Lung (tissue), 12 donors: ENCODE data around the gene RASL11B. TPM values are rescaled to one million over a fixed set of nuclear protein-coding genes. Genes with fewer than 3 reads are reported as not detected.

Source experiments
- ATAC-seq: fragments of 200-7000 bp; cut with Tn5 transposase; one replicate; pipeline ENCODE4 v1.9.1; 2020; ENCODE audit warnings: moderate number of reproducible peaks; ENCODE audit not compliant: insufficient read depth, low FRiP score
- DNase-seq, 3 donors: peaks; one replicate each; pipeline ENCODE4 v3.0.0-alpha.2; 2013 to 2017
- H3K27ac ChIP-seq, 2 donors: one replicate each; pipeline ENCODE4 v1.5.1; 2013; ENCODE audit warnings: mild to moderate bottlenecking in 2 of 2, moderate library complexity in 2 of 2, control low read depth in 1 of 2, inconsistent platforms in 1 of 2, low read depth in 1 of 2, low read length in 1 of 2
- H3K27me3 ChIP-seq, 3 donors: one replicate each; pipeline ENCODE4 v1.5.1; 2013; ENCODE audit warnings: low read length in 2 of 3; ENCODE audit not compliant: control insufficient read depth in 3 of 3, insufficient read depth in 3 of 3
- H3K36me3 ChIP-seq, 4 donors: one replicate each; pipeline ENCODE4 v1.5.1; 2013; ENCODE audit warnings: low read length in 4 of 4, mild to moderate bottlenecking in 1 of 4, moderate library complexity in 1 of 4; ENCODE audit not compliant: control insufficient read depth in 4 of 4, insufficient read depth in 4 of 4
- H3K4me1 ChIP-seq, 5 donors: one replicate each; pipeline ENCODE4 v1.5.1; 2013; ENCODE audit warnings: low read length in 5 of 5, mild to moderate bottlenecking in 2 of 5, moderate library complexity in 1 of 5; ENCODE audit not compliant: control insufficient read depth in 5 of 5, insufficient read depth in 5 of 5
- H3K4me3 ChIP-seq: one replicate; pipeline ENCODE4 v1.5.1; 2013; ENCODE audit warnings: mild to moderate bottlenecking, control low read depth, moderate library complexity
- H3K9ac ChIP-seq, 2 donors: one replicate each; pipeline ENCODE4 v1.5.1; 2013; ENCODE audit warnings: low read length in 2 of 2, control low read depth in 1 of 2; ENCODE audit not compliant: insufficient read depth in 1 of 2
- H3K9me3 ChIP-seq, 4 donors: one replicate each; pipeline ENCODE4 v1.5.1; 2013; ENCODE audit warnings: low read length in 3 of 4, mild to moderate bottlenecking in 1 of 4, moderate library complexity in 1 of 4; ENCODE audit not compliant: control insufficient read depth in 4 of 4, insufficient read depth in 3 of 4
- WGBS, 2 donors: extraction: QIAGEN DNeasy Blood & Tissue Kit; methylation state at CpG; one replicate each; pipeline ENCODE4 v1.1.7; 2013; 5-methylcytosine and 5-hydroxymethylcytosine counted together
- polyA plus RNA-seq, 2 donors: library from polyadenylated mRNA; stranded (reverse); fragments of 200-250 nt; gene quantifications; one replicate each; pipeline ENCODE4 v1.2.1, GENCODE V29; 2013
- total RNA-seq, 2 donors: library from RNA; depleted of rRNA in 1 of 2; stranded (reverse); fragments of >200 nt in 1 of 2; gene quantifications; one replicate each; pipeline ENCODE4 v1.2.1, GENCODE V29; 2014 to 2021
- TF ChIP-seq, protein P1 (sequence below): IDR thresholded peaks from 2 replicates; pipeline ENCODE4 v1.5.1; 2012; ENCODE audit warnings: mild to moderate bottlenecking; ENCODE audit errors: control extremely low read depth, extremely low read depth
- donor health status: control.
- donor health status: control.
- donor health status: Bipolar disorder and iron deficiency.
- donor health status: healthy.
- donor health status: DM: yes; HTN: yes; CAD: no.

Gene RASL11B
- total and polyA plus RNA-seq, 4 donors: 1.0 to 5.7 (median 1.7) TPM

DNA sequence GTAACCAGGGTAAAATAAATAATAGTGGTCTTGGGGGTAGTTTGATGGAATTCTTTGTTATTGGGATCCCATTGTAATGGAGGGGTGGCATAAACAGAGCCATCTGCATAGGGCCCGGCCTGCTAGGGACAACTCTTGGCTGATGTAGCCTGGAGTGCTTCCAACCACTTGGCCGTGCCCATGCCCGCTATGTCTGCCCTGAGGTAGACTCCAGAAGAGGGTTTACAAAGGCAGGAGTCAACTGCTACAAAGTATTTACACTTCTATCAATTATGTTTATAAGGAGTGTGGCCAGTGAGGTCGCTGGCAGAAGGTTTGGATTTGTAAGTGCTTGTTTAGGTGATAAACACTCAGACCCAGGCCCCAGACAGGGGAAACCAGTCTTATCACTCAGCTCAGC, 8.1 kb downstream of the RASL11B start:
- Histone ChIP-seq H3K9ac (no peak overlapping the region), H3K4me3 (no peak overlapping the region), H3K4me1 (peaks cover 9 to 42% (median 23%) of the 10 kb centered on the region in 5 donors), H3K36me3 (peaks cover 0 to 19% (median 7%) of the 10 kb centered on the region in 4 donors), H3K27ac (no peak overlapping the region), H3K27me3 (no peaks in the 10 kb centered on the region), H3K9me3 (peaks cover 0 to 2% (median 0%) of the 10 kb centered on the region in 4 donors)
- WGBS, 2 donors: 62 to 75% methylated on average over 4 of the region's 4 CpGs
- ATAC-seq: no peak
- TF ChIP-seq, protein P1, sequence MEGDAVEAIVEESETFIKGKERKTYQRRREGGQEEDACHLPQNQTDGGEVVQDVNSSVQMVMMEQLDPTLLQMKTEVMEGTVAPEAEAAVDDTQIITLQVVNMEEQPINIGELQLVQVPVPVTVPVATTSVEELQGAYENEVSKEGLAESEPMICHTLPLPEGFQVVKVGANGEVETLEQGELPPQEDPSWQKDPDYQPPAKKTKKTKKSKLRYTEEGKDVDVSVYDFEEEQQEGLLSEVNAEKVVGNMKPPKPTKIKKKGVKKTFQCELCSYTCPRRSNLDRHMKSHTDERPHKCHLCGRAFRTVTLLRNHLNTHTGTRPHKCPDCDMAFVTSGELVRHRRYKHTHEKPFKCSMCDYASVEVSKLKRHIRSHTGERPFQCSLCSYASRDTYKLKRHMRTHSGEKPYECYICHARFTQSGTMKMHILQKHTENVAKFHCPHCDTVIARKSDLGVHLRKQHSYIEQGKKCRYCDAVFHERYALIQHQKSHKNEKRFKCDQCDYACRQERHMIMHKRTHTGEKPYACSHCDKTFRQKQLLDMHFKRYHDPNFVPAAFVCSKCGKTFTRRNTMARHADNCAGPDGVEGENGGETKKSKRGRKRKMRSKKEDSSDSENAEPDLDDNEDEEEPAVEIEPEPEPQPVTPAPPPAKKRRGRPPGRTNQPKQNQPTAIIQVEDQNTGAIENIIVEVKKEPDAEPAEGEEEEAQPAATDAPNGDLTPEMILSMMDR: no peak
- DNase-seq: no peak

GRCh38 chr4:52873191-52873590, 11.1 kb downstream of the RASL11B start:
- no peak overlapping the region for H3K27ac ChIP-seq
- 67 to 84% methylated on average over 1 of the region's 1 CpG for WGBS, 2 donors
- ATAC-seq: no peak

DNA sequence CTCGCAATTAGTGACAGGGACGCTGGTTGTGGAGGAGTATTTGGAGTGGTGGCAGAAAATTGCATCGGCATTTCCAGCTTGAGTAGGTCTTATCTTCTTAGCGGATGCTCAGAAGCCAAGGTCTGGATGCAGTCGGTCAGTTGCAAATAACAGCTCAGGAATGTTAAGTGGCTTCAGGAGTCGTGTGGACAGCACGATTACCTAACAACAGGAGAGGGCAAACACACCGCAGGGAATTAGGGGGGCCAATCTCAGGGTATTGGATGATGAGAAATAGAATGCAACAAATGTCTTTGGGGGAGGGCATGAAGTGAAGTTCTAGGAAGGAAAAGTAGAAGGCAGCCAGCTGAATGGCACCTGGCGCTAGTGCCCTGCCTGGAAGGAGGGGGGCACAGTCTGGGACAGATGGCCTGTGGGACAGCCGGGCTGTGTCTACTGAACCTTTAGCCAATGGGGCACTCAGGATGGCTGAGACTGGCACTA, 11.8 kb downstream of the RASL11B start:
- no peak overlapping the region for H3K9ac ChIP-seq
- DNase-seq: peak in 2 of 3 donors; percentile 46 to 53
- no peak overlapping the region for H3K4me3 ChIP-seq
- no peaks in the 10 kb centered on the region for H3K27me3 ChIP-seq
- ATAC-seq: peak; percentile 68
- peaks cover 0 to 2% (median 0%) of the 10 kb centered on the region in 4 donors for H3K9me3 ChIP-seq
- no peak overlapping the region for H3K27ac ChIP-seq
- no peaks in the 10 kb centered on the region for H3K36me3 ChIP-seq
- peaks cover 3 to 14% (median 9%) of the 10 kb centered on the region in 5 donors for H3K4me1 ChIP-seq
- TF ChIP-seq, protein P1: no peak
- WGBS, 2 donors: 70 to 84% methylated on average over 10 of the region's 10 CpGs

More at GRCh38 chr4:52873191-52873590, 11.1 kb downstream of the RASL11B start:
- Histone ChIP-seq H3K36me3 (no peaks in the 10 kb centered on the region), H3K27me3 (no peaks in the 10 kb centered on the region), H3K9me3 (peaks cover 0 to 2% (median 0%) of the 10 kb centered on the region in 4 donors), H3K9ac (no peak overlapping the region), H3K4me3 (no peak overlapping the region), H3K4me1 (peaks cover 3 to 21% (median 10%) of the 10 kb centered on the region in 5 donors)
- DNase-seq: peak in 1 of 3 donors; percentile 47
- TF ChIP-seq, protein P1: no peak

DNA sequence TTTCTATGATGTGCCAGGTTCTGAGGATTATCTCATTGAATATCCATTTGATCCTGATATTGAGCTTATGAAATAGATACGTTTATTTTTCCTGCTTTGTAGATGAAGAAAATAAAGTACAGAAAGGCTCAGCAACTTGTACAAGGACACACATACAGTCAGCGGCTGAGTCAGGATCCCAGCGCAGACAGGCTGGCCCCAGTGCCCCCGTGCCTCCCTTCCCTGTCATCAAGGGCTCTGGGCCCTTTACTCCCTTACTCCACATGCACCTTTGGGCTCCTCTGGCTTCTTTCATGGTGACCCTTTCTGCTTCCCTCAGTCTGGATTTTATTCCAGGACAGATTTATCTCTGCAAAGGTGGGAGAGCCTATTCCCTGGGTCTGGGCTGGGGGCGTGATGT, 12.8 kb downstream of the RASL11B start:
- Histone ChIP-seq H3K9ac (no peak overlapping the region), H3K4me3 (no peak overlapping the region), H3K9me3 (peaks cover 0 to 2% (median 0%) of the 10 kb centered on the region in 4 donors), H3K27ac (no peak overlapping the region), H3K4me1 (peaks cover 0 to 5% (median 4%) of the 10 kb centered on the region in 5 donors), H3K27me3 (no peaks in the 10 kb centered on the region), H3K36me3 (no peaks in the 10 kb centered on the region)
- ATAC-seq: no peak
- TF ChIP-seq, protein P1: no peak
- DNase-seq: no peak
- 97% methylated on average over 5 of the region's 5 CpGs for WGBS, 2 donors
